Activated CD4-positive, alpha-beta T cell treated with anti-CD3 and anti-CD28 coated beads for 1 hour (primary cell): ENCODE results near the gene MARK3.
A peak's percentile ranks its signal among the peaks of the same experiment; 100 is the strongest.

ENCODE experiments used
- DNase-seq: peaks from one replicate; pipeline ENCODE4 v3.0.0-alpha.2; 2020

The MARK3 gene

GRCh38 chr14:103367995-103368394, 17.2 kb upstream of the MARK3 start:
- DNase-seq: no peak

- no peak for DNase-seq
These were observed 15.1 kb upstream of the MARK3 start for GRCh38 chr14:103370087-103370486.

- DNase-seq: no peak
These were observed 13.2 kb upstream of the MARK3 start for GRCh38 chr14:103372017-103372416.

- no peak for DNase-seq
These were observed 12.5 kb upstream of the MARK3 start for GRCh38 chr14:103372552-103373304.

GRCh38 chr14:103374121-103374520, 11.1 kb upstream of the MARK3 start:
- no peak for DNase-seq

GRCh38 chr14:103377522-103378037, 7.6 kb upstream of the MARK3 start:
- DNase-seq: no peak

GRCh38 chr14:103378038-103378854, 7.0 kb upstream of the MARK3 start:
- no peak for DNase-seq

- DNase-seq: no peak
These were observed 4.4 kb upstream of the MARK3 start for GRCh38 chr14:103380719-103381377.

- DNase-seq: no peak
These were observed 2.8 kb upstream of the MARK3 start for GRCh38 chr14:103382376-103382775.

GRCh38 chr14:103384450-103385151, 614 bp upstream of the MARK3 start:
- no peak for DNase-seq

- DNase-seq: peak; percentile 15
These were observed 906 bp downstream of the MARK3 start for GRCh38 chr14:103385929-103386712.

GRCh38 chr14:103386713-103387329, 1.6 kb downstream of the MARK3 start:
- no peak for DNase-seq

GRCh38 chr14:103388664-103389063, 3.4 kb downstream of the MARK3 start:
- no peak for DNase-seq

GRCh38 chr14:103390605-103391004, 5.4 kb downstream of the MARK3 start:
- DNase-seq: no peak

- no peak for DNase-seq
These were observed 5.8 kb downstream of the MARK3 start for GRCh38 chr14:103391048-103391447.

- DNase-seq: no peak
These were observed 6.9 kb downstream of the MARK3 start for GRCh38 chr14:103392106-103392505.

- DNase-seq: no peak
These were observed 7.4 kb downstream of the MARK3 start for GRCh38 chr14:103392572-103392971.

GRCh38 chr14:103393070-103393469, 7.9 kb downstream of the MARK3 start:
- no peak for DNase-seq

GRCh38 chr14:103393676-103394626, 8.7 kb downstream of the MARK3 start:
- DNase-seq: no peak

- no peak for DNase-seq
These were observed 10.0 kb downstream of the MARK3 start for GRCh38 chr14:103395244-103395643.
